GM21529 (cell line): ENCODE results near the gene SMAP2.

ENCODE experiments used
- ATAC-seq: cut with Tn5 transposase; IDR thresholded peaks from one replicate; pipeline ENCODE4 v1.9.1; 2021; ENCODE audit not compliant: unreplicated experiment

SMAP2 gene

DNA sequence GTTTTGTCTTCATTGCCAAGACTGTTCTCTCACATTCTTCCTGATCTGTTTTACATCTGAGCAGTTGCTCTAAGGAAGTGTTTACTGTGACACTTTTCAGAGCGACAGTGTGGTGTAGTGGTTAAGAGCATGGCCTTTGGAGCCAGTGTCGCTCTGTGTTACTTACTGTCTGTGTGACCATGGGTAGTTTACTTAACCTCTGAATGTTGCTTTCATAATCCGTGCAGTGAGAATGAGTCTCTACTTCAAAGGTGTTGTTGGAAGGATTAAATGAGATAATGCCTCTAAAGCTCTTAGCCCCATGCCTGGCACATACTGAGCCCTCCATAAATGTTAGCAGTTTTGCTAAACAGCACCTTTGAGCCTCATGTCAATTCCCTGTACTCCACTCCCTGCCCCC is 40.8 kb downstream of the SMAP2 start:
- no peak for ATAC-seq

GRCh38 chr1:40416709-40417108 is 43.2 kb downstream of the SMAP2 start:
- no peak for ATAC-seq

DNA sequence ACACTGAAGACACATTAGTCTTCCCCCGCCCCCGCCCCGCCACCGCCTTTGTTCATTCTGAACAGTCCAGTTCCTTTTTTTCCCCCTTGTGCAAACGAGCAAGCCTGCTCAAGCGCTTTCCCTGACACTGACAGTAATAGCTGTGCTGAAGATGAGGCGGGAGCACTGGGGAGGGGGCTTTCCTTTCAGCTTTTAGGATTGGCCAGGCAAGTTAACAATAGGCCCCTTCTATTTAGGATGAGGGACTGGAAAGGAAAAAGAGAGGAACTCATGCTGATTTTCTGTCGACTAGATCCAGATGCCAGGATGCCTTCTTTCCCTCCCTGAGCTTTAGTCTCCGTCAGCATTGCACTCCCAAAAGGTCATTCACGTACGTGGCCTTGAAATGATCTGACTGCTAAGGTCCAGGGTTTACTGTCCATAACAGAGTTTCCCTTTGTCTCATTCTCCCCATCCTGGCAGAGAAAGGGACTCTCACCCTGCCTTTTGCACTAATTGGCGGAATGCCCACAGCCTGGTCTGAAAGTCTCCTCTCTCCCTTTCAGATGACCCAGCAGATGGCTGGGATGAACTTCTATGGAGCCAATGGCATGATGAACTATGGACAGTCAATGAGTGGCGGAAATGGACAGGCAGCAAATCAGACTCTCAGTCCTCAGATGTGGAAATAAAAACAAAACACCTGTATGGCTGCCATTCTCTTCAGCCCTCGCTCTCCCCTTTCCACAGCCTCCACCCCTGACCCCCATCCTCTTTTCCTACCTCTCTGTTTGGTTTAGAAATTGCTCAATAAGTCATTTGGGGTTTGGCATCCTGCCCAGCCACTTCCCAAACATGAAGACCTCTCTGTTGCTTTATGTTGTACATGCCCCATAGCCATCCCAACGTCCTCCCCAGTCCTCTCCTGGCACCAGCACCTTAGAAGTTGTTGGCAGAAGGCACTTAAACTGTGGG is 48.2 kb downstream of the SMAP2 start:
- no peak for ATAC-seq

DNA sequence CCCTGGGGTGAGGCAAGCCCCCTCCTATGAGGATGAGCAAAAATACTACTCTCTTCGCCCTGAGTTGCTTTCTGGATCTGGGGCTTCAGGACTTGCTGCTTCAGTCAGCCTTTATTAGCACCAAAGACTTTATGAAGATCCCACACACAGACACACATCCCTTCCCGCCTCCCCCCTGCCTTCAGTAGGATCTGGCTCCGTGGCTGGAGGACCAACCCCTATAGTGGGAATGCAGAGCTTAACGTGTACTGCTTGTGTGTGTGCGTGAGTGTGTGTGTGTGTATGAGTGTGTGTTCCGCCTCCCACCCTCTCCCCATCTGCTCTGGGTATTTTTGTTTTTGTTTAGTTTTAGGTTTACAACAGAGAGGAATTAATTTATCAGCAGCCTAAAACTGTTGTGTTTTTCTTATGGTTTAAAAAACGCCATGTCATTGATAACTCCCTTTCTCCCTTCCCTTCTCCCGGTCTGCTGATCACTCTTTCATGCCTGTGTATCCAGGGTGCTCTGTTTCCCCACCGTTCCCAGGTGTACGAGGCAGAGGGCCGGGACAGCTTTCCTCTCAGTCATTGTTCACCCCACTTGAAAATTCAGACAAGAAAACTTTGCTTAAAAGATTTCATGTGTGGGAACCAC is 49.2 kb downstream of the SMAP2 start:
- no peak for ATAC-seq

DNA sequence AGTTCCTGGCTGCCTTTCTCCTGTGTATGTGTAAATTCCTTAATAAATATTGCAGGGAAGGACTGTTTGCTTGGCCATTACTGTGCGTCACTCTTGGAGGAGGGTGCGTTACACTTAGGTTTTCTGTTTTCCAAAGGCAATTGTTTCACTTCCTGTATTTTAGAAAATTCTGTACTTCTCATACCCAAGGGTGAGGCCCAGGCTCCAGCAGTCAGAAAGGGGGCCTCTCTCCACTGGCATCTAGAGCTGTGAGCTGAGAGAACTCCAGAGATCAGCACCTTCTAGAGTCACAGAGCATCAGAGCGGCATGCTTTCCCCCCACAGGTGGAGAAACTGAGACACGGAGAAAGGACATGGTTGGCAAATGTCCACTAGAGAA is 49.7 kb downstream of the SMAP2 start:
- no peak for ATAC-seq

GRCh38 chr1:40423951-40424618 is 50.6 kb downstream of the SMAP2 start:
- no peak for ATAC-seq

GRCh38 chr1:40425198-40425597 is 51.7 kb downstream of the SMAP2 start:
- no peak for ATAC-seq

DNA sequence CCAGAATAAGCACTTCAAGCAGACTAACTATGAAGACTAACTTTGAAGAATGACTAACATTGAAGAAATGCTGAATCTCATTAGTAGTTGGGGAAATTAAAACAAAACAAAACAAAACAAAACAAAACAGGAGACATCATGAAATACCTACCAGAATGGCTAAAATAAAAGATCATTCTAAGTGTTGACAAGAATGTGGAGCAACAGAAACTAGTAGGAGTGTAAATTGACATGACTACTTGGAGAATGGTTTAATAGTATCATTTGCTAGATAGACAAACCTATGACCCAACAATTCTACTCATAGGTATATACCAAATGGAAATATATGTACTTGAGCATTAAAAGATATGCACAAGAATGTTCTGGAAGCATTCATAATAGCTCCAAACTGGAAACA is 57.9 kb downstream of the SMAP2 start:
- ATAC-seq = no peak

- ATAC-seq = no peak
Measured at GRCh38 chr1:40432644-40433390, 59.3 kb downstream of the SMAP2 start.

DNA sequence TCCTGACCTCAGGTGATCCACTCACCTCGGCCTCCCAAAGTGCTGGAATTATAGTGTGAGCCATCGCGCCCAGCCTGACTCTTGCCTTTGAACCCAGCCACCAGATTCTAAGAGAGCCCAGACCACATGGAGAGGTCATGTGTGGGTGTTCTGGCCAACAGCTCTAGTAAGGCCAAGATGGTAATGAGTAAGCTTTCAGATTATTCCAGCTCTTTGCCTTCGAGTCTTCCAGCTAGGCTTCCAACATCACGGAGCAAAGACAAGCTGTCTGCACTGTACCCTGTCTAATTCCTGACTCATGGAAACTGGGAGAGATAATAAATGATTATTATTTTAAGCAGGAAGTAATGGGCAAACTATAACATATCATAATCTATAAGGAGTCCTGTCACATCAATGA is 61.9 kb downstream of the SMAP2 start:
- ATAC-seq = no peak

GRCh38 chr1:40435876-40436275 is 62.3 kb downstream of the SMAP2 start:
- ATAC-seq = no peak

DNA sequence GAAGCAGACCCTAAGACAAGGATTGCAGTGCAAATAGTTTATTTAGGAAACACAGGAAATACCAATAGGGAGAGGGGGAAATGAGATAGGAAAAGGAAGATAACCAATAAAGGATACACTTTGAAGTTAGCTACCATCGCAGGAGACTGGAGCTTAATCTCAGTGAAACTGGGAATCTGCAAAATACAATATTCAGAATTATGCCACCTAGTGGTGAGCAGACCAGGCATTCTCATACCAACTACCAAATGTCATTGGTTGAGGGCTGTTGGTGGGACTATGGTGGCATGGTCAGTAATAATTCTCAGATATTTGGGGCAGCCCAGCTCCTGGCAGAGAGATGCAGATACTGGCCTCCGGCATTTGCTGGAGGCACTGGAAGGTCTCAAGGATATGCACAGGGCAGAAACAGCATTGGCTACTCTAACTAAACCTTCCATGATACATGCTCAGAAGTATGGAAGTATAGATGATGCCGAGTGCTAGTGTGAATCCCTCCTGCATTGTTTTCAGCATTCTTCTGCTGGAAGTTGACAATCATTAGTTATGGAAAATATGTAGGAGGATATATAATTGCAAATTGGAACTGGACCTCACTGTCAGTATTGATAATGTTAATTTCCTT is 65.0 kb downstream of the SMAP2 start:
- ATAC-seq = no peak

GRCh38 chr1:40439247-40439646 is 65.7 kb downstream of the SMAP2 start:
- no peak for ATAC-seq

DNA sequence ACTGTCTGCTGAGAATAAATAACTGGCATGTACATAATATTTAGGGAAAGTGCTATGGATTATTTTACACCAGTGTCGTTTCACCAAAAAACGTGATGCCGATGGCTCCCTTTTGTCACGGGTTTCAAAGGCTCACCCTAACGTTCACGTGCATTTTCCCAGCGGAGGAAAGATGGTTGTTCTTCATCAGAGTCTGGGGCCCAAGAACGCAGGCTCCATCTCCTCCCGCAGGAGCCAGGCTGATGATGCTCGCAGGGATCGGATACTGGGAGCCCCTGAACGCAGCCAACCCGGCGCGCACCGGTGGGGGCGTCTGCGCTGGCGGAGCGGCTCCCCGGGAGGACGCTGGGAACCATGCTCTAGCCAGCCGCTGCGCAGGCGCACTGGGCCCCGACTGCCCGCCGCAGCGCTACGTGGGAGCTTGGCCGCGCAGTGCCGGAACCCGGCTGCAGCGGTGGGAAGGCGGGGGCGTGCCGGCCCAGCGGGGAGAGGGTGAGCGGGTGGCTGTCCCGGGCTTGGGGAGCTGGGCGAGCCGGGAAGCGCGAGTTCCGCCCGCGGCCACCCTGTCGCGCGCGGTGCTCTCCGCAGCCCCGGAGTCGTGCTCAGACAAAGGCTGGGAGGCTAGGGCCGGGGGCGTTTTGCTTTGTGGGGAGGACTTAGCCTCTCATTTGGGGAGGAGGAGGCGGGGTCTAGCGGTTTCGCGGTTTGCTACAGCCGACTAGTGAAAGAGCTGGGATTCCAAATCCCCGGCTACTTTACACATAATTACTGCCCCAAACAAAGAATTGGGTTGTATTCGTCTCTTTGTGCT is 76.4 kb downstream of the SMAP2 start, which contains the start of gene ZFP69B:
Gene ZFP69B (plus strand): TSS at position 793 of the 811 bp plus-strand sequence. CDS start 486 bp downstream, outside the sequence.
- peak; percentile 78 for ATAC-seq

- ATAC-seq = peak; percentile 44
Measured at GRCh38 chr1:40450495-40451237, 77.1 kb downstream of the SMAP2 start.

DNA sequence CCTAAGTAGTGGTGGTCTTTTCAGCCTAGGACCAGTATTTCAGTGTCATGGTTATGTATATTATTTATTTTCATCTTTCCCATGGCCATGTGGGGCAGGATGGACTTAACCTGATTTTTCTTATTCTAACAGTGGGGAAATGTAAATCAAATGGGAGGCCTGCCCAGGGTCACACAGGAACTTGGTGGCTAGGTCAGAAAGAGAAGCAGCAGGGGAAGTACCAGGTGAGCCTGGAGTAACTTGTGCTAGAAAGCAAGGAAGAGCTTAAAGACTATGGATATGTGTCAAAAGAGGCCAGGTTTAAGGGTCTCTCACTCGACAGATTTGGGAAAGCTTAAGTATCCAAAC is 77.7 kb downstream of the SMAP2 start:
- no peak for ATAC-seq

- ATAC-seq = no peak
Measured at GRCh38 chr1:40454873-40455272, 81.3 kb downstream of the SMAP2 start.

GRCh38 chr1:40462956-40463590 is 89.5 kb downstream of the SMAP2 start:
- no peak for ATAC-seq

GRCh38 chr1:40469327-40469726 is 95.8 kb downstream of the SMAP2 start:
- ATAC-seq = no peak
